ENCODE data around the gene TERT.
"Not testable (repeated sequence)": the region's sequence is repeated elsewhere in the genome, so short reads cannot be mapped to it uniquely, and the experiment has no call there.

TERT gene

DNA sequence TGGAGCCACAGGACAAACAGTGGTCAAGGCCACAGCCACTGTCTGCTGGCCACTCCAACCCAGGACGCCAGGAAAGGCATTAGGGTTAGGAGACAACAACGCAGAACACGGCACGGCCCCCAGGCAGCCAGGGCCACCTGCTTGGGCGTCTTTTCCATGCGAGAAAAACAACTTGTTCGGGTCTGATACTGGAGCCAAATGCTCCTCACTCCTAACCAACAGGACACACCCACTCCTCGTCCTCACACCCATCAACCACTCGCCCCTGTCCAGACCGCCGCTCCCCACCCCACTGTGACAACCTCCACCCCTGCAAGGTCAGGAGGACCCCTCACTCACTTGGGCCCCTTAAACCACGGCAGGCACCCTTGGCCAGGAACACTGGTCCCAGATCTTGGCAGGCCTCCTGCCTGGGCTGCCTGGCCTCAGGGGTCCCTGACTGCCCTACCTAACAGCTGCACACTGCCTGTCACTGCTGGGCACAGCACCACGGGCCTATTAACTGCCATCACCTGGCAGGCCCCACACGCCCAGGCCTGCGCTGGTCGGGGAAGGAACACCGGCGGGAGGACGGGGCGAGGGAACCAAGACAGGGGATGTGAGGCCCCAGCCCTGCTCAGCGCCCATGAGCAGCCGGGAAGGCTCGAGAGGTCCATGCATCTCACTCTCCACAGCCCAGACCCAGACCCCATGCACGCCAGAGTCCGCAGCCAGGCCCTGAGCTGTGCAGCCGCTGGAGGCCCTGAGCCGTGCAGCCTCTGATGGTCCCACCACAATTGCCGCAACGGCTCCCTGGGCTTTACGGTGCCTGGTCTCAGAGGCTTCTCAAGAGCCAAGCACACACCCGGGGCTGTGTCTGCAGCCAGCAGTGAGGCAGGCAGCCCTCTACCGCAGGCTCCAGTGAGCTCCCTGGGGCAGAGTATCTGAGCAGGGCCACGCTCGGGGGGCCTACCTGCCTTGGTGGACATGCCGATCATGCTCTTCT, 36.3 kb upstream of the TERT start:
- no peak for DNase-seq

DNA sequence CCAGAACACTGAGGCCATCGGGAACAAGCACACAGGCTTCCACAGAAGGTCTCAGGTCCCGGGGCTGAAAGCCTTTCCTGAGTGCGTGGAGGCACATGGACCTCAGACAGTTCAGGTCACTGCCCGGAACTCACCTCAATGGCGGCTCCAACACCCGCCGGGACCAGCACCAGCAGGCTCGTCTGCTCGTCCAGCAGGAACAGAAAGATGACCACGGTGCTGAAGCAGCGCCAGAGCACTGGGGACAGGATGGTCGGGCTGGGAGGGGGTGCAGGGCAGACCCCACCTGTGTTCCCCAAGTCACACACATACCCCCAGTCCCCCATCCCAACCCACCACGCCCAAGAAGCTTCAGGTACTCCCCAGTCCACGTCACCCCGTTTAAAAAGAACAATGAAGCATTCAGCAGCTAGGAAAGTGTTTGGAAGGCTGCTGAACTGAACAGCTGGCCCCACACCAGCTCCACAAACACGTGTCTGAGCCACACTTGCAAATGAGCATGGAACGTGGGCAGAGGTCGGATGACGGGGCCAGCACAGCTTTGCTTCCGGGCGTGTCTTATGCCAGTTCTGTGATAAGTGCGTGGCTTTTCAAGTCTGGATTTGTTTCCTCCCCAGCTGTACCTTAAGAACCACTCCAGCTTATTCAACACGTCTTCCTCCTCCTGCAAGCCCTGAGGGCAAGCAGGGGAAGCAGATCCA, 35.4 kb upstream of the TERT start:
- DNase-seq = no peak

DNA sequence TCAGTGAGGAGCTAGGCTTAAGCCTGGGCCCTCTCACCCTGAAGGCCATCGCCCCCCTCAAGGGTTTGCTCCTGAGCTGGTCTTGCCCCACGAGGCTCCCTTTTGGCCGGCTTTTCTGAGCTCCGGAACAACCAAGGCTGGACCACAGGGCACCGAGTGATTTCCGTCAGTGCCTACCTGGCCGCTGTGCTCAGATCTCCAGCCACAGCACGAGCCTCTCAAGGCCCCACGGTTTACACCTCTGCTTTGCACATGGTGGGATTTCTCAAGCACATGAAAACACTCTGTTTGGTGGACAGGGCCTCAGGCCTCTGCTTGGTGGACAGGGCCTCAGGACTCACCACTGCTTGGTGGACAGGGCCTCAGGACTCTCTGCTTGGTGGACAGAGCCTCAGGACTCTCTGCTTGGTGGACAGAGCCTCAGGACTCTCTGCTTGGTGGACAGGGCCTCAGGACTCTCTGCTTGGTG, 34.3 kb upstream of the TERT start:
- DNase-seq = no peak

DNA sequence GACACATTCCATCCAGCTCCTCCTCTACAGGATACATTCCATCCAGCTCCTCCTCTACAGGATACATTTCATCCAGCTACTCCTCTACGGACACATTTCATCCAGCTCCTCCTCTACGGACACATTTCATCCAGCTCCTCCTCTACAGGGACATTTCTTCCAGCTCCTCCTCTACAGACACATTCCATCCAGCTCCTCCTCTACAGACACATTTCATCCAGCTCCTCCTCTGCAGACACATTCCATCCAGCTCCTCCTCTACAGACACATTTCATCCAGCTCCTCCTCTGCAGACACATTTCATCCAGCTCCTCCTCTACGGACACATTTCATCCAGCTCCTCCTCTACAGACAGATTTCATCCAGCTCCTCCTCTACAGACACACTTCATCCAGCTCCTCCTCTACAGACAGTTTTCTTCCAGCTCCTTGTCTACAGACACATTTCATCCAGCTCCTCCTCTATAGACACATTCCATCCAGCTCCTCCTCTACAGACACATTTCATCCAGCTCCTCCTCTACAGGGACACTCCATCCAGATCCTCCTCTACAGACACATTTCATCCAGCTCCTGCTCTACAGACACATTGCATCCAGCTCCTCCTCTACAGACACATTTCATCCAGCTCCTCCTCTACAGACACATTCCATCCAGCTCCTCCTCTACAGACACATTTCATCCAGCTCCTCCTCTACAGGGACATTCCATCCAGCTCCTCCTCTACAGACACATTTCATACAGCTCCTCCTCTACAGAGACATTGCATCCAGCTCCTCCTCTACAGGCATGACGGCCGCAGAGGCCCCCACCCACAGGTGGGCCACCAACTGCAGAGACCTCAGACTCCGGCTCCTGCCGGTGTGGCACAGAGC, 33.6 kb upstream of the TERT start:
- DNase-seq = not testable (repeated sequence)

DNA sequence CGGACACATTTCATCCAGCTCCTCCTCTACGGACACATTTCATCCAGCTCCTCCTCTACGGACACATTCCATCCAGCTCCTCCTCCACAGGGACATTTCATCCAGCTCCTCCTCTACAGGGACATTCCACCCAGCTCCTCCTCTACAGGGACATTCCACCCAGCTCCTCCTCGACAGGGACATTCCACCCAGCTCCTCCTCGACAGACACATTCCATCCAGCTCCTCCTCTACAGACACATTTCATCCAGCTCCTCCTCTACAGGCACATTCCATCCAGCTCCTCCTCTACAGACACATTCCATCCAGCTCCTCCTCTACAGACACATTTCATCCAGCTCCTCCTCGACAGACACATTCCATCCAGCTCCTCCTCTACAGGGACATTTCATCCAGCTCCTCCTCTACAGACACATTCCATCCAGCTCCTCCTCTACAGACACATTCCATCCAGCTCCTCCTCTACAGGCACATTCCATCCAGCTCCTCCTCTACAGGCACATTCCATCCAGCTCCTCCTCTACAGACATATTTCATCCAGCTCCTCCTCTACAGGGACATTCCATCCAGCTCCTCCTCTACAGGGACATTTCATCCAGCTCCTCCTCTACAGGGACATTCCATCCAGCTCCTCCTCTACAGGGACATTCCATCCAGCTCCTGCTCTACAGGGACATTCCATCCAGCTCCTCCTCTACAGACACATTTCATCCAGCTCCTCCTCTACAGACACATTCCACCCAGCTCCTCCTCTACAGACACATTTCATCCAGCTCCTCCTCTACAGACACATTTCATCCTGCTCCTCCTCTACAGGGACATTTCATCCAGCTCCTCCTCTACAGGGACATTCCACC, 32.3 kb upstream of the TERT start:
- DNase-seq = not testable (repeated sequence)

DNA sequence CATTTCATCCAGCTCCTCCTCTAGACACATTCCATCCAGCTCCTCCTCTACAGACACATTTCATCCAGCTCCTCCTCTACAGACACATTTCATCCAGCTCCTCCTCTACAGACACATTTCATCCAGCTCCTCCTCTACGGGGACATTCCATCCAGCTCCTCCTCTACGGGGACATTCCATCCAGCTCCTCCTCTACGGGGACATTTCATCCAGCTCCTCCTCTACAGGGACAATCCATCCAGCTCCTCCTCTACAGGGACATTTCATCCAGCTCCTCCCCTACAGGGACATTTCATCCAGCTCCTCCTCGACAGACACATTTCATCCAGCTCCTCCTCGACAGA, 31.6 kb upstream of the TERT start:
- not testable (repeated sequence) for DNase-seq

DNA sequence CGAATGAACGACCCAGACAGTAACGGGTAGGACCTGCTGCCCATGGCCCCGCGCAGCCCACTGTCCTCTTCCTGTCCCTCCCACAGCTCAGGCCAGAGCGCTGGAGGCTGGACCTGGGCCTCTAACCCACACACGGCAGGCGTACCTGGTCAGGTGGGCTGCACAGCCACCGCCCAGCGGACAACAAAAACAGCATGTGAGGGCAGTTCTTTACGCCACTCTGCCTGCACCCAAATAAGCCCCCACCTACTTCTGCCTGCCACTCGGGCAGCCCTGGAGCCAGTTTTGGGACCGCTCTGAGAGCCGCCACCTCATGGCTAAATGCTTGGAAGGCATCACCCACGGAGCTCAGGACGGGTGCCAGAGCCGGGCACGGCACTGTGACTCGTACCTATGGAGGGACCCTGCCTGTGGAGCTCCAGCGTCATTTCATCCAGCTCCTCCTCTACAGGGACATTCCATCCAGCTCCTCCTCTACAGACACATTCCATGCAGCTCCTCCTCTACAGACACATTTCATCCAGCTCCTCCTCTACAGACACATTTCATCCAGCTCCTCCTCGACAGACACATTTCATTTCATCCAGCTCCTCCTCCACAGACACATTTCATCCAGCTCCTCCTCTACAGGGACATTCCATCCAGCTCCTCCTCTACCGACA, 31.1 kb upstream of the TERT start:
- DNase-seq = no peak

DNA sequence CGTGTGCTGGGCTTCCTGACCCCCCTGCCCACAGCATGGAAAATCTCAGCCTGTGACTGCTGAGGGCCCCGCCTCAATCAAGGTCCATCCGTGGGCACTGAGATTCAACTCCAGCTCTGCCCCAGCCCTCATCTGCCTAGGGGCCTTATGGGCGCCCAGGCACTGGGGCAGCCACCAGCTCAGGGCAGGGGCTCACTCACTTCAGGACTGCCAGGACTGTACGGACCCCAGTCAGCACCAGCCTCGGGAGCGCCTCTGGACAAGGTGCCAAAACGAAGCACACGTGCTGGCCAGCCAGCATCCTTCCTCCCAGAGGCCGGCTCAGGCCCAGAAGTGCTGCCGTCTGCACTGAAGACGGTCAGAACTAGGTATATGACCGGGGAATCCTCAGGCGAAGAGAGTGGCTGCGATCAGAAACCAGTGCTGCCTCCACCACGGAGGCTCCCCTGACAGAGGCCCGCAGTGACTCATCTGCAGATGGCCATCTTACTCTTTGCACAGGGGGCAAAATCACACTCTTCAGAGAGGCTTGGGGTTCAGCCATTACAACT, 30.4 kb upstream of the TERT start:
- DNase-seq = no peak

DNA sequence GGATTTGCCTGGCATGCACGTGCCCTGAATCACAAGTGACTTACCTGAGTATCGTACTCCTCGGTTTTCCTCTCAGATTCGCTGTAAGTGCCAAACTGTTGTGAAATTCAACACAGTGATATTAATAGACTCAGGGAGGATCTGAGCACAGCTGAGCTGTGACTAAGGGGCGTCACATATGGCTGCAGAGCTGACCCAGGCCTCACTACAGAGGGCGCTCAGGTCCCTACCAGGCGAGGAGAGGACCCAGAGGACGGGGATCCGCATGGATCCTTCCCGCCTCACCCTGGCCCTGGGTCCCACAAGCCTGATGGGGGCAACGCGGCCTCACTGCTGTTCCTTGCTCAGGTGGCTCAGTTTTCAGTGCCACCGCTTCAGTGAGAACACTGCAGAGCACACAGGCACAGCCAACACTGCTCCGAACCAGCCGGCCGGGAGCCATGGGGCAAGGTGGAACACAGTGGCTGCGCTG, 29.9 kb upstream of the TERT start:
- no peak for DNase-seq

DNA sequence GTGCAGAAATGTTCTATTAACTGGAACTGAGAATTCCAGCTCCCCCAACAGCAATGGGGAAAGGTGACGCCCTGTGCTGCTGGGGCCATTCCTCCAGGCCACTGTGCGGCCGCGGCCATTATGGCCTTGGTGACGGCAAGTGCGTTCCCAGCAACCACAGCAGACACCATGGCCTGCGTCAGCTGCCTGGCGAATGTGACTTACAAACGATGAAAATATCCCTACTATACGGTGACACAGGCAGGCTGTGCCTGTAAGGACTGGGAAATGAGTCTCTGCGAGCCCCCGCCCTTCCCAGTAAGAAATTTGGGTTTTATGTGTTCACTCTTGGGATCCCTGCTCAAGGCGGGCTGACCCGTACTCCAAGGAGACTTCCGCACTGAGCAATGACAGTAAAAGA, 29.4 kb upstream of the TERT start:
- no peak for DNase-seq

DNA sequence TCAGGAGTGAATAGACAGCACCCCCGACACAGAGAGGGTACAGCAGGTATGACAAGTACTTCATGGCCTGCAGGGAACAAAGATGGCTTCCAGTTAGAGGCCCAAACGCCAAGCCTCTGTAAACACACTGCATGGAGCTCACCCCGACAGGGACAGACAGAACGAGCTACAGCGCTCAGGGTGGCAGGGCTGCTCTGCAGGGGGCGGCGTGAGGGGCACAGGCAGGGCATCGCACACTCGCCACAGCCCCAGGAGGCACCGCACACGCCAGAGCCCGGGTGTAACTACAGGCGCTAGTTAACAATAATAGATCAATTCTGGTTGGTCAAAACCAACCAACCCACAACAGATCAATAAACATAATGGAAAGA, 28.9 kb upstream of the TERT start:
- no peak for DNase-seq

DNA sequence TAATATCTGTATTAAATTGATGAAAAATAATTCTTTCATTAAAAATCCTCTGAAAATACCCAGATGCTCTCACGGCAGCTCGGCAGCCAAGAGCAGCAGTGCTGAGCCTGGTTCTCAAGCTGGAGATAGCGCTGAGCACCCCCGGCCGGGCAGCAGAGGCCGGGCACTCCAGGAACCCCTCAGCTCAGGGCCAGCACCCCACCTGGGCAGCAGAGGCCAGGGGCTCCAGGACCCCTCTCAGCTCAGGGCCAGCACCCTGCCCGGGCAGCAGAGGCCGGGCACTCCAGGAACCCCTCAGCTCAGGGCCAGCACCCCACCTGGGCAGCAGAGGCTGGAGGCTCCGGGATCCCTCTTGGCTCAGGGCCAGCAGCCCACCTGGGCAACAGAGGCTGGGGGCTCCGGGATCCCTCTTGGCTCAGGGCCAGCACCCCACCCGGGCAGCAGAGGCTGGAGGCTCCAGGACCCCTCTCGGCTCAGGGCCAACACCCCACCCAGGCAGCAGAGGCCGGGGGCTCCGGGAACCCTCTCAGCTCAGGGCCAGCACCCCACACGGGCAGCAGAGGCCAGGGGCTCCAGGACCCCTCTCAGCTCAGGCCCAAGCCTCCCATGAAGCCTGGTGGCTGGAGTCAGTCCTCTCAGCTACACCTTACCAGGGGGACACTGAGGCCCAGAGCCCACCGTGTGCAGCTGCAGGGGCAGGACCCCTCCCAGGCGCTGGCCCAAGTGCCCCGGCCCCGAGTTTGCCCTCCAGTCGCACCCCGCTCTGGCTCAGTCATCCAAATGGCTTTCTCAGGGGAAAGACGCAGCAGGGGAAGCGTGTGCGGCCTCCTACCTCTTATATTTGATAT, 28.3 kb upstream of the TERT start:
- DNase-seq = no peak

DNA sequence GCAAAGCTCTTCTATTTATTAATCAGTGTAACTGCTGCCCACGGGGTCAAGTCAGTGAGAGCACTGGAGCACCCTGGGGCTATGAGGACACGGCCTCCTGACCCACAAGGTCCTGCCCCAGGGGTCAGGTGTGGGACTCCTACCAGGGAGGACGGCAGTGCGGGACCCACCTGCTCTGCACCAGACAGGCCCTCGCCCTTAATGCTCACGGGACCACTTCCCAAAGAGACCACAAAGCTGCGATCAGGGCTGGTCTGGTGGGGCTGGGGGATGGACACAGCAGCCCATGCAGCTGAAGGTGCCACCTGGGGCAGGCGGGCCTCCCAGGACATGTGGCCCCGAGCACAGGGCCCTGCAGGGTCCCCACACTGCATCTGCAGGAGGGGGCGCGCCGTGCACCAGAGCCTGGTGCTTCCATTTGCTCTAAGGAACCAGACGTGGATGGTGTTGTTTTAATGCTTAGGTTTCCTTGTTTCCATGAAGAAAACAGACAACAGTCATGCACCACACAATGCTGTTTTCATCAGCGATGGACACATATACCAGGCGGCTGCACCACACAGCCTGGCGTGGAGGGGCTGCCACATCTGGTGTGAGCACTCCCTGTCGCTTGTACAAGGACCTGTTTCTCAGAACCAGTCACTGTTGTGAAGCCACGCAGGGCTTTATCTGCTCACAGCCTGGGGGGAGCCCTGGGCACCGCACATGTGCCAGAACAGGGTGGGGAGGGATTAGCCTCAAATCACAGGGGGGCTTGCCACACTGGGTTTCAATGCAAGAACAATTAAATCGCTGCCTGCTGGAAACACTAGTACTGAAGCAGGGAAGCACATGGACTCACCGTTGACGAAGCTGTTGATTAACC, 27.4 kb upstream of the TERT start:
- no peak for DNase-seq

DNA sequence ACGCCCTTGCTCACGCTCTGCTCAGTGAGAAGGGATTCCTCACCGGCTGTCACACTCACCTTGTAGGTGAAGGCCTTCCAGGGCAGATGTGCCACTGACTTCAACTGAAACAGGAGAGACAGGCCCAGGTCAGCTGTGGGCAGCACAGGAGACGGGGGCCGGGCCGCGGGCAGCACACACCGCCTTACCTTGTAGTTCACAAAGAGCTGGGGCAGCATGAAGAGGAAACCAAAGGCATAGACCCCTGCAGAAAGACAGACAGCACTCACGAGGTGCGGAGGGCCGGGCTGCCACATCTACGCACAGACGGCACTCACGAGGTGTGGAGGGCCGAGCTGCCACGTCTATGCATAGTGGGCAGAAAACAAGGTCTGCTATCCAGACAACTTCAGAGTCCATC, 26.7 kb upstream of the TERT start:
- DNase-seq = no peak

DNA sequence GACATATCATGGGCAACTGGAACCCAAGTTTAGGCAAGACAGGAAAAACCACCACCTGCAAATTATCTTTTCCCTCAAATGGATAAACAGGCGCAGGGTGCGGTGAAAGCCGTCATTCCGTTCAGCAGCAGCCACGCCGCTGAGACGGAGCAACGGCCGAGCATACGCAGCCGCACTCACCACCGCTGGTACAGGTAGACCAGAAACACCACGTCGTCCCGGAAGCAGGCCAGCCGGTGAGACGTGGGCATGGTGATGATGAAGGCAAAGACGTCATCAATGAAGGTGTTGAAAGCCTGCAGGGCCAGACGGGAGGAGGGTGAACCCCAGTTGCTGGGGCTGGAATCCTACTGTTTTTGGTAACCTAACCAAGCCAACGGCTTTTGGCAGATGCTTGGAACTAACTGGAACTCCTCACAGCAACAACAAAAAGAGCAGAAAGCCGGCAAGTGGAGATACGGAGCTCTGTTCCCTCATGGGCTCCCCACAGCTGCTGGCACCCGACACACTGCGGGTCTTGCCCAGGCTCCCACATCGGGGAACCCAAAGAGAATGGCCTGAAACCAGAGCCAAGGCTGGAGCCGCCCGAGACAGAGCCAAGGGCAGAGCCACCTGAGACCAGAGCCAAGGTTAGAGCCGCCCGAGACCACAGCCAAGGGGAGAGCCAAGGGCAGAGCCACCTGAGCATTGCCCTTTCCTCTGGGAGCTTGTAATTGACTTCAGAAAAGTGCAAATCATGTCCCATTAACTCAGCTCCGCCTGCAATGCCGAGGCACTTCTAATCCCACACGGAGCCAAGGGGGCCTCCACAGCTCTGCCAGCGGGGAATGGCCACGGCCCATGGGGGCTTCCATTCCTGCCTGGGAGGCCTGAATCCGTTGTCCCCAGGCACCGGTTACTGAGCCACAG, 25.8 kb upstream of the TERT start:
- no peak for DNase-seq

DNA sequence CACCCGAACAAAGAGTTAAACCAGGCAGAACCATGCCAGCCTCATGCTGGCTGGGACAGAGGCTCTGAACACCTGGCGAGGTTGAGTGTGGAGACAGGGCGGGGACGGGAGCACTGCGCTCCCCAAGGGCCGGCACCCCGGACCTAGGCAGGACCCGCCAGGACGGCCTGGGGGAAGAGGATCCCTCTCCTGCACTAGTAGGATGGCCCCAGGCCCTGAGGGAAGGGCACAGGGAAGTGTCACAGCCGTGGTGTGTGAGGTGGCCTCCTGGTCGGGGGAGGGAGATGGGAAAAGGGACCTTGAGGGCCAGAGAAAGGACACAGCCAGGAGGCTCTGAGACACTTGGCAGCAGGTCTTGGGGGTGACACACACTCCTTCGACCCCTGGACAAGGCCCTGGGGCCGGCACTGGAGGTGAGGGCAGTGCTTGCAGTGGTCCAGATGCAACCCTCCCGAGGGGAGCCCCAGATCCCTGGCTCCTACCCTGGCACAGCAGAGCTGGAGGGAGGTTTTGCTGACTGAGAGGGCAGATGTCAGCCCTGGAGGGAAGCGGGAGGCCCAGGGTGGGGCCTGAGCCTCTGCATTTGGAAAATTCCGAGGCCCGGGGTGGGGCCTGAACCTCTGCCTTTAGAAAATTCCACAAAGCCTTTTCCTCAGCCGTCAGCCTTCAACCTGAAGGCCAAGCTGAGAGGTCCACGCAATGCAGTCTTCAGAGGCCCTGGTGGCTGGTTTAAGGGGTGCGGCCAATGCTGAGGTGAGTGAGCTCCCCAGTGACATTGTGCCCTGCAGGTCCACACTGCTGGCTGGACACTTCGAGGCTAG, 24.8 kb upstream of the TERT start:
- no peak for DNase-seq

DNA sequence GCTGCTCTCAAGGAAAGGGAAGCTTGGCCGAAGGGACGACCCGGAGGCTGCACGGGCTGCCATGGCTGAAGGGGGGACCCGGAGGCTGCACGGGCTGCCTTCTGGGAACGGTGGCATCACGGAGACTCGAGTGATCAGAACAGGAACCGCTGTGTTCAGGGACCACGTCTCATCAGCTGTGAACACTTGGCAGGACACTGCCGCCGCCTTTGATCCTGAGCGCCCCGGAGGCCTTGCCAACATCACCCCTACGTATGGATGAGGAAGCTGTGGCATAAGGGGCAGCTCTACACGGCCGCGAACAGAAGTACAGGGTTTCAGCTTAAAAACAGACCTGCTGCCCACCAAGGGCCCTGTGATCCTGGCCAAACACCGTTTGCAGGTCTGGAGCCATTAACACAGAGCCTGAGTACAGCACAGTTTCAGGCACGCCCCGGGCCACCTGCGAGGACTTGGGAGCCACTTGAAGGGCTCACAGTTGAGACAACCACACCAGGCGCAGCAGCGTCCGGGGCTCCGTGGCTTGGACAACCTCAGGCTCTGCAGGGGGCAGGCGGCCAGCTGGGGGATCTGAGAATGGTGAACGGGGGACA, 23.9 kb upstream of the TERT start:
- no peak for DNase-seq

Data from stimulated activated CD4-positive, alpha-beta T cell treated with anti-CD3 and anti-CD28 coated beads, Interleukin-4, amount 100 ng/mL, for 1 hour (primary cell).